K562 (cell line): ENCODE results near the gene MOB3B. TPM values are rescaled to one million over a fixed set of nuclear protein-coding genes. Genes with fewer than 3 reads are reported as not detected.

Experiments used
- CHD7 ChIP-seq: fragments of 200-600 bp; sonication (generic); IDR thresholded peaks from one replicate; pipeline ENCODE4 v1.6.1; 2012; ENCODE audit warnings: mild to moderate bottlenecking, low read depth, low read length, inconsistent platforms
- FOXJ3 ChIP-seq: sonication (generic); formaldehyde crosslinking; IDR thresholded peaks from 2 replicates; pipeline ENCODE4 v1.4.0; 2020; ENCODE audit warnings: mild to moderate bottlenecking, missing genetic modification reagents
- PTTG1 ChIP-seq: fragments of 450-650 bp; IDR thresholded peaks from 2 replicates; pipeline ENCODE4 v1.6.1; 2016; ENCODE audit warnings: low read depth, mild to moderate bottlenecking, missing genetic modification characterization, missing compliant biosample characterization
- polyA plus RNA-seq, 8 experiments: library from polyadenylated mRNA; depleted of rRNA in 4 of 8; stranded (reverse) in 5 of 8; unstranded in 3 of 8; fragments of >200 nt; fragmentation: Nextera tagmentation in 2 of 8; fragmentation: Illumina TruSeq in 1 of 8; extraction: Ambion mirVana in 2 of 8; extraction: Trizol in 1 of 8; gene quantifications; 2 replicates each; pipeline versions ENCODE4 v1.2.1 to v1.2.3, GENCODE V29; 2011 to 2014; ENCODE audit warnings: inconsistent platforms in 1 of 8, missing spikeins in 1 of 8
- total RNA-seq, 7 experiments: library from RNA; depleted of rRNA in 6 of 7; stranded (reverse); fragments of >200 nt in 6 of 7; fragmentation: Illumina TruSeq in 2 of 7; extraction: Trizol in 2 of 7; gene quantifications; 2 replicates each; pipeline versions ENCODE4 v1.2.1 to v1.2.3, GENCODE V29; 2011 to 2021; ENCODE audit warnings: low replicate concordance in 1 of 7

The MOB3B gene
- total and polyA plus RNA-seq, 9 of the 15 experiments (the other 6 are each of a cell fraction or from before 2014, with no cell fraction given): 3.6 to 12.8 (median 7.2) TPM

- TF ChIP-seq CHD7: no peak
- no peak for TF ChIP-seq FOXJ3
- no peak for TF ChIP-seq PTTG1
Measured at GRCh38 chr9:27510780-27511179, 18.8 kb downstream of the MOB3B start (continued).
